Measurements from ENCODE around the gene GMDS.

DNA sequence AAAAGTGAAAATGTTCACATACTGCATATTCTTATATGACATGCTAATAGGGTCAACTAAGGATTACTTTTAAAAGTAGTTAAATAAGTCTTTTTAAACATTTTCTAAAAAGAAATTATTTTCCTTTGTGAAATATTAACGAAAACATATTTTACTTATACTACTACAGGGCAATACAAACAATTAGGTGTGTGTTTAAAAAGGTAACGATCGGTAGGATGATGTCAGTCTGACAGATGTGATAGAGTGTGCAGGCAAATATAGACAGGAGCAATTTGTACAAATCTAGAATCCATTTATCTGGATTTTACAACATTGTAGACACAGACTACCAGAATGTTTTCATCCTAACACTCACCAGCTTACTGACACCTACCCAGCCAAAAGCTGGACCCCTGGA, 378.2 kb downstream of the GMDS start:
- TF ChIP-seq, protein P1, sequence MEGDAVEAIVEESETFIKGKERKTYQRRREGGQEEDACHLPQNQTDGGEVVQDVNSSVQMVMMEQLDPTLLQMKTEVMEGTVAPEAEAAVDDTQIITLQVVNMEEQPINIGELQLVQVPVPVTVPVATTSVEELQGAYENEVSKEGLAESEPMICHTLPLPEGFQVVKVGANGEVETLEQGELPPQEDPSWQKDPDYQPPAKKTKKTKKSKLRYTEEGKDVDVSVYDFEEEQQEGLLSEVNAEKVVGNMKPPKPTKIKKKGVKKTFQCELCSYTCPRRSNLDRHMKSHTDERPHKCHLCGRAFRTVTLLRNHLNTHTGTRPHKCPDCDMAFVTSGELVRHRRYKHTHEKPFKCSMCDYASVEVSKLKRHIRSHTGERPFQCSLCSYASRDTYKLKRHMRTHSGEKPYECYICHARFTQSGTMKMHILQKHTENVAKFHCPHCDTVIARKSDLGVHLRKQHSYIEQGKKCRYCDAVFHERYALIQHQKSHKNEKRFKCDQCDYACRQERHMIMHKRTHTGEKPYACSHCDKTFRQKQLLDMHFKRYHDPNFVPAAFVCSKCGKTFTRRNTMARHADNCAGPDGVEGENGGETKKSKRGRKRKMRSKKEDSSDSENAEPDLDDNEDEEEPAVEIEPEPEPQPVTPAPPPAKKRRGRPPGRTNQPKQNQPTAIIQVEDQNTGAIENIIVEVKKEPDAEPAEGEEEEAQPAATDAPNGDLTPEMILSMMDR (conservative IDR thresholded peaks at IDR 0.05; ENCODE audit: low read length) = no peak
- TF ChIP-seq EZH2phosphoT487 (IDR thresholded peaks at IDR 0.05; ENCODE audit: borderline replicate concordance) = no peak

Data from Loucy (cell line).